ENCODE measurements around the gene PCDHA11.

PCDHA11 gene

DNA sequence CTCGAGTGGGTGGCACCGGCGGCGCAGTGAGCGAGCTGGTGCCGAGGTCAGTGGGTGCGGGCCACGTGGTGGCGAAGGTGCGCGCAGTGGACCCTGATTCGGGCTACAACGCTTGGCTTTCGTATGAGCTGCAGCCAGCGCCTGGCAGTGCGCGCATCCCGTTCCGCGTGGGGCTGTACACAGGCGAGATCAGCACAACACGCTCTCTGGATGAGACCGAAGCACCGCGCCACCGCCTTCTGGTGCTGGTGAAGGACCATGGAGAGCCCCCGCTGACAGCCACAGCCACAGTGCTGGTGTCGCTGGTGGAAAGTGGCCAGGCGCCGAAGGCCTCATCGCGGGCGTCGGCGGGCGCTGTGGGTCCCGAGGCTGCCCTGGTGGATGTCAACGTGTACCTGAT is 45.3 kb upstream of the PCDHA11 start:
- ATAC-seq: no peak
- TF ChIP-seq TOX (CRISPR knock-in tag; IDR thresholded peaks at IDR 0.05; ENCODE audit: borderline replicate concordance) (no peak), TCF4 (CRISPR knock-in tag; IDR thresholded peaks at IDR 0.05; ENCODE audit: borderline replicate concordance) (no peak), ISL1 (CRISPR knock-in tag; IDR thresholded peaks at IDR 0.05) (no peak), ZFP3 (CRISPR knock-in tag; IDR thresholded peaks at IDR 0.05) (no peak), ZC3H10 (CRISPR knock-in tag; IDR thresholded peaks at IDR 0.05) (no peak), CSDC2 (CRISPR knock-in tag; IDR thresholded peaks at IDR 0.05) (no peak), ZFP30 (CRISPR knock-in tag; IDR thresholded peaks at IDR 0.05) (no peak), TSHZ2 (CRISPR knock-in tag; IDR thresholded peaks at IDR 0.05) (no peak), CSRNP3 (CRISPR knock-in tag; IDR thresholded peaks at IDR 0.05) (no peak), SNAI2 (CRISPR knock-in tag; IDR thresholded peaks at IDR 0.05) (no peak), RARB (CRISPR knock-in tag; IDR thresholded peaks at IDR 0.05) (no peak), PPARA (CRISPR knock-in tag; IDR thresholded peaks at IDR 0.05; ENCODE audit: borderline replicate concordance) (no peak), ARNTL (CRISPR knock-in tag; IDR thresholded peaks at IDR 0.05; ENCODE audit: borderline replicate concordance, low read depth) (no peak), OSR1 (CRISPR knock-in tag; IDR thresholded peaks at IDR 0.05) (no peak), ESRRG (CRISPR knock-in tag; IDR thresholded peaks at IDR 0.05) (no peak), ZNF565 (CRISPR knock-in tag; conservative IDR thresholded peaks at IDR 0.05; ENCODE audit: low read depth) (no peak)
- TF ChIP-seq, protein P1, sequence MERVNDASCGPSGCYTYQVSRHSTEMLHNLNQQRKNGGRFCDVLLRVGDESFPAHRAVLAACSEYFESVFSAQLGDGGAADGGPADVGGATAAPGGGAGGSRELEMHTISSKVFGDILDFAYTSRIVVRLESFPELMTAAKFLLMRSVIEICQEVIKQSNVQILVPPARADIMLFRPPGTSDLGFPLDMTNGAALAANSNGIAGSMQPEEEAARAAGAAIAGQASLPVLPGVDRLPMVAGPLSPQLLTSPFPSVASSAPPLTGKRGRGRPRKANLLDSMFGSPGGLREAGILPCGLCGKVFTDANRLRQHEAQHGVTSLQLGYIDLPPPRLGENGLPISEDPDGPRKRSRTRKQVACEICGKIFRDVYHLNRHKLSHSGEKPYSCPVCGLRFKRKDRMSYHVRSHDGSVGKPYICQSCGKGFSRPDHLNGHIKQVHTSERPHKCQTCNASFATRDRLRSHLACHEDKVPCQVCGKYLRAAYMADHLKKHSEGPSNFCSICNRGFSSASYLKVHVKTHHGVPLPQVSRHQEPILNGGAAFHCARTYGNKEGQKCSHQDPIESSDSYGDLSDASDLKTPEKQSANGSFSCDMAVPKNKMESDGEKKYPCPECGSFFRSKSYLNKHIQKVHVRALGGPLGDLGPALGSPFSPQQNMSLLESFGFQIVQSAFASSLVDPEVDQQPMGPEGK (CRISPR knock-in tag; IDR thresholded peaks at IDR 0.05; ENCODE audit: borderline replicate concordance): no peak
- TF ChIP-seq, protein P2, sequence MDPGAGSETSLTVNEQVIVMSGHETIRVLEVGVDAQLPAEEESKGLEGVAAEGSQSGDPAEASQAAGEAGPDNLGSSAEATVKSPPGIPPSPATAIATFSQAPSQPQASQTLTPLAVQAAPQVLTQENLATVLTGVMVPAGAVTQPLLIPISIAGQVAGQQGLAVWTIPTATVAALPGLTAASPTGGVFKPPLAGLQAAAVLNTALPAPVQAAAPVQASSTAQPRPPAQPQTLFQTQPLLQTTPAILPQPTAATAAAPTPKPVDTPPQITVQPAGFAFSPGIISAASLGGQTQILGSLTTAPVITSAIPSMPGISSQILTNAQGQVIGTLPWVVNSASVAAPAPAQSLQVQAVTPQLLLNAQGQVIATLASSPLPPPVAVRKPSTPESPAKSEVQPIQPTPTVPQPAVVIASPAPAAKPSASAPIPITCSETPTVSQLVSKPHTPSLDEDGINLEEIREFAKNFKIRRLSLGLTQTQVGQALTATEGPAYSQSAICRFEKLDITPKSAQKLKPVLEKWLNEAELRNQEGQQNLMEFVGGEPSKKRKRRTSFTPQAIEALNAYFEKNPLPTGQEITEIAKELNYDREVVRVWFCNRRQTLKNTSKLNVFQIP (CRISPR knock-in tag; IDR thresholded peaks at IDR 0.05; ENCODE audit: borderline replicate concordance, low read depth): no peak

DNA sequence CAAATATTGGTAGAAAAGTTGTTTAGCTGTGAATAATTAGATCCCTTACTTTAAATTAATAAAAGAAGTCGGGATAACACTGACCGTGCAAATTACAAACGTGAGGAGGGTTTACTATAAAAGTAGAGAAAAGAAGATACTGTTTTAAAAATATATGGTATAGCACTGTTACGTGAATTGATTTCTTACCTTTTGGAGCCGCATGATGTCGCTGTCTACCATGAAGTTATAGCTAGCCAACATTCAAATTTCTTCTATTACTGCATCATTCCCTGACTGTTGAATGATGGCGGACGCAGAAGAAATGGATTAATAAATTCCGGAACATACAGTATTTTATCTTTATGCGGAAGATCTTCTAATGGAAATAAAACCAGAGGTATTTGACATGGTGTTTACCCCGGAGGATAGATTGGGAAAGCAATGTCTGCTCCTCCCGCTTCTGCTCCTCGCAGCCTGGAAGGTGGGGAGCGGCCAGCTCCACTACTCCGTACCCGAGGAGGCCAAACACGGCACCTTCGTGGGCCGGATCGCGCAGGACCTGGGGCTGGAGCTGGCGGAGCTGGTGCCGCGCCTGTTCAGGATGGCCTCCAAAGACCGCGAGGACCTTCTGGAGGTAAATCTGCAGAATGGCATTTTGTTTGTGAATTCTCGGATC is 40.9 kb upstream of the PCDHA11 start, which contains the start of gene PCDHA6:
Gene PCDHA6 (plus strand): TSS at position 257 of the 658 bp plus-strand sequence. CDS start 132 bp downstream, at position 389.
- no peak for TF ChIP-seq CSDC2 (CRISPR knock-in tag; IDR thresholded peaks at IDR 0.05)
- TF ChIP-seq TSHZ2 (CRISPR knock-in tag; IDR thresholded peaks at IDR 0.05): no peak
- TF ChIP-seq ZFP30 (CRISPR knock-in tag; IDR thresholded peaks at IDR 0.05): no peak
- no peak for TF ChIP-seq TOX (CRISPR knock-in tag; IDR thresholded peaks at IDR 0.05; ENCODE audit: borderline replicate concordance)
- TF ChIP-seq ESRRG (CRISPR knock-in tag; IDR thresholded peaks at IDR 0.05): no peak
- TF ChIP-seq, protein P2 (CRISPR knock-in tag; IDR thresholded peaks at IDR 0.05; ENCODE audit: borderline replicate concordance, low read depth): no peak
- TF ChIP-seq GLIS3 (CRISPR knock-in tag; IDR thresholded peaks at IDR 0.05): no peak
- TF ChIP-seq, protein P1 (CRISPR knock-in tag; IDR thresholded peaks at IDR 0.05; ENCODE audit: borderline replicate concordance): no peak
- TF ChIP-seq ARNTL (CRISPR knock-in tag; IDR thresholded peaks at IDR 0.05; ENCODE audit: borderline replicate concordance, low read depth): no peak
- TF ChIP-seq PPARA (CRISPR knock-in tag; IDR thresholded peaks at IDR 0.05; ENCODE audit: borderline replicate concordance): no peak
- TF ChIP-seq ZC3H10 (CRISPR knock-in tag; IDR thresholded peaks at IDR 0.05): no peak
- no peak for TF ChIP-seq TCF4 (CRISPR knock-in tag; IDR thresholded peaks at IDR 0.05; ENCODE audit: borderline replicate concordance)
- no peak for TF ChIP-seq ZFP3 (CRISPR knock-in tag; IDR thresholded peaks at IDR 0.05)
- no peak for TF ChIP-seq ZNF565 (CRISPR knock-in tag; conservative IDR thresholded peaks at IDR 0.05; ENCODE audit: low read depth)
- ATAC-seq: no peak
